Measurements from ENCODE around the gene PRKCE.

PRKCE gene

DNA sequence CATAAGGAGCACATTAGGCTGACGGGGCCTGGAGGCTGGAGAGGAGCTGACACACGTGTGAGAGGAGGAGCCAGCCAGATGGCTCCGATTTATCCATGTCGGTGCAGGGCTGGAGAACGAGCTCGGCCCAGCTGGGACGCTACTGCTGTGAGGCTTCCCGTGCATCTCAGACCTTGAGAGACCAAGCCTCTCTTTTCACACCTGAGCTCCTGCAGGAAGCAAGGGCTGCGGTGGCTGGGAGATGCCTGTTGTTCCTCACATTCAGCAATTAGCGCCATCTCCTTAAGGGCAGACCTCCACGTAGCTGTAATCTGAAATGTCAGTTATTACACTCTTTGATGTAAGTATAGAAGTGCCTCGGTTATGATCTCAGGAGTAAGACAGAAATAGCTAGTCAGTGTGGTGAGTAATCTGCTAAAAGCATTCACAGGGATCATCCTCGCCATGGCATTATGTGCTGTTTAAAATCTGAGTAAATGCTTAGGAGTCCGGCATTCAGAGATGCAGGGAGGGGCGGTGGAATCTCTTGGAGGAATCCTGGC, 107.9 kb downstream of the PRKCE start:
- no peak for DNase-seq

DNA sequence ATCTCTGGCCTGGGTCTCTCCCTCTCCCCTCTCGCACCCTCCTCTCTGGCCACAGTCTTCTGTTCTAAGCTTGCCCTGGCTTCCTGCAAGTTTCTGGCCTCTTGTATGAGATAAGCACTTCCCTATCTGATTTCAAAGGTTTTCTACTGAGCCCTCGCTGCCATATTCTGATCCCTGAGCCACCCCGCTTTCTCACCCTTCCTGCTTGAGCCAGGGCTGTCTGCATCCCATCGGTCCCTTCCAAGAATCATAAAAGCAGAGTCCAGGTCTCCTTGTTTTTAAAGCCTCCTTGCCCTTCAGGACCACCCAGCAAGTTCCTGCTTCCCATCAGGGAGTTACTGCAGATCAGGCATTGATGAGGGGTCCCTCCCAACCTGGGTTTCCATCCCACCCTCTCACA, 110.2 kb downstream of the PRKCE start:
- no peak for DNase-seq

DNA sequence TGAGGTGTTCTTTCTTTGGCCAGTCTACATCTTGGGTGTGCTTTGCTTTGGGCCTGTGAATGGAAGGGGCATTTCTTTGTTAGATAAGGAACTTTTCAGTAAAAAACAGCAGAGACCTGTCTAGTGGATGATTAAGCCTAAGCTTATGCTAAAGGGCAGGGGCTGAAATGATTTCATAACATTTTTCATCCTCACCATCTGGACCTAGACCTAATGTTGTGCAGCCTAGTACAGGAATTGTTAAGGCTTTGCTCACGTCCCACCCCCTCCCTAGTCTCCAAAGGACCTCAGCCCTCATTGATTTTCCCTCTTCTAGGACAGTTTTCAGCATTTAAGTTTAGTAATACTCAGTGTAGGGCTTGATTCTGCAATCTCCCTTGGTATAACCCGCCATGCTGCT, 111.8 kb downstream of the PRKCE start:
- no peak for DNase-seq

DNA sequence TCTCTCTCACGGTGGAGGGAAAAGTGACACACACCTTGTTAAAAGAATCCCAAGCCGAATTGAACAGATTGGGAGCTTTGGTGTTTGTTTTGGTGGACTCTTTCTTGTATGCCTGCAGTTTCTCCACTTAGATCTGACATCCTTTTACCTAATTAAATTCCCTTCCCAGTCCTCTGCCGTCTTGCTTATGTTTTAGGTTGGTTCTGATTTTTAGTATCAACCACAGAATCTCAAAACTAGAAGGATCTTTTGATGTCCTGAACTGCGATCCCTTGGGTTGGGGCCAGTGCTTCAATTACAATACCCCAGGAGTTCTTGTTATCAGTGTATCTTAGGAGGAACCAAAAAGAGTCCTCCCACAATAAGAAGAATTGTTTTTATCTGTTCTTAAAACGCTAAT, 112.3 kb downstream of the PRKCE start:
- DNase-seq, result no peak

DNA sequence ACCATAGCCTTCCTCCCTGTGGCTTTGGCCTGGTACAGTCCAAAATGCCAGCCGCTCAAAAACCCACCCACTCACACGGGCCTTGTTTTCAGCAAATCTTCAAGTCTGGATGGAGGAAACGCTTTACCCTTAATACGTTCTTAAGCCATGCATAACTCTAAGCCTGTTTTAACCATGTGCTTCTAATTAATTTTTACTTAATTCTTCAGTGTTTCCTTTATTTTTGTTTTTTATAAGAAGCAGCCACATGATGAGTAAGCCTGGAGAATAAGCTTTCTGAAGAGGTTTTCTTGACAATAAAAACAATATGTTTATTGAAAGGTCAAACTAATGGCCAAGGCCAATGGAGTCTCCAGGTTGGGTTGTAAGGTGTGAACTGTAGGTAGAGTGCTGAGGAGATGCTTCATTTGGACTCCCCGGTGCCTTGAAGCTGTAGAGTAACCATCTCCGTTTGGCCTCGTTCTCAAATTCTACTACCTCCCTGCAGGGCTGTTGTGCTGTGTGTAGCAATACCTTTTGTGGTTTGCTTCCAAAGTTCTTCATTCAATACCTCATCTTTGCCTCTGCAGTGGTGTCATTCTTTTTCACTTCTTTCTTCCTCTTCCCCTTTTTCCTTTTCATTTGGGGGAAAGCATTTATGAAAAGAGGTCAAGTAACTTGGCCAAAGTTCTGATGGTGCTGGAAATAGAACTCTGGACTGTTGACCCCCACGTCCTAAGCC, 113.7 kb downstream of the PRKCE start:
- DNase-seq, result no peak

DNA sequence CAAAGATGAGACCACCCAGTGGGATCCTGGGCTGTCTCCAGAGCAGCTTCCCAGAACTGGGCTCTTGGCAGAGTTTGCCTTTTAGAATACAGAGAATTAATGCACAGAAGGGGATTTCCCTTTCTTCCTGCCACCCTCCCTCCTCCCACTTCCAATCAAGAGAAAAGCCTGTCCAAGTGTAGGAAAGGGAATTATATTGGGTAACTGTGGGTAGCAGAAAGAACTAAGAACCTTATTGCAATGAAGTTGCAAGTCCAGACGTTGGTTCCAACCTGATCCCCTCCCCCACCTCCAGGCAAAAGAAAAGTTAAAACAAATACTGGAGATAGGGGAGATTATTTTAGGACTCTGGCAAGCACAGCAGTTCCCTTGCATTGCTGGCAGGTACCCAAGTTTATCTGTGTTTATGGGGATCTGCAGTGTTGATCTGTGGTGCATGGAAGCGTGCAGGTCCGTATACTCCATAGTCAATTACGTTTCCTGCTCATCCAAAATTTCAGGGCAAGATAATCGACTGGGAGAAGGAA, 114.3 kb downstream of the PRKCE start:
- DNase-seq, result no peak

DNA sequence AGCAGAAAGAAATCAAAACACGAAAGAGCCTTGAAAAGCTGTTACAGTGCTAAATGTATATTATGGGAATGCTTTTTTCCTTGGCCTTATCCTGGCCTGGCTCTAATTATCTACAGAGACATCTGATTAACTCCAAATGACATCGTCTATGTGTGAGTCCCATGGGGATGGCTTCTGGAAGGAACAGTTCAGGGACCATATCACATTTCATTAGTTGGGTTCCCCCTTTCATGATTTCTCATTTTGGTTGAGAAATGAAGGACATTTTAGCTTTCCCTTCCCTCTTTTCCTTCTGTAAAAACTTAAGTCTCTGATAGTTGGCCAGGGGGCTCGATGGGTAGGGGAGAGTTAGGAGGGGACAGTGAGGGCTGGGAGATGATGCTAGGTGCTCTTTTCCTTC, 116.7 kb downstream of the PRKCE start:
- DNase-seq, result no peak

DNA sequence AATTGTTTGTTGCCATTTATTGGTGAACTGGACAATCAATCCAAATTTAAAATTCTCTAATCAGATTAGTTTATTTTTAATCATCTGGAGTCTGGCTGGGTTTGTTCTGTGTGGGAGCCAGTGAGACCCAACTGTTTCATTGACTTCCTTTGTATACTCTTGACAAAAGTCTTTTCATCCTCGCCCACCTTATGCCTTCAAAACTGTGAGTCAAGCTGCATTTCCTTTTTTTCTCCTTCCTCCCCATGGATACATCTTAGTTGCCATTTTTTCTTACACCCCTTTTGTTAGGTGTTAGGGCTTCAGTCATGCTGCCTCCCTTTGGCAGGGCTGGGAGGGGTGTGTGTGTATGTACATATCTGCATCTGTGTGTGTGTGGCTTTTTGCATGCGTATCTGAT, 117.6 kb downstream of the PRKCE start:
- DNase-seq, result no peak

DNA sequence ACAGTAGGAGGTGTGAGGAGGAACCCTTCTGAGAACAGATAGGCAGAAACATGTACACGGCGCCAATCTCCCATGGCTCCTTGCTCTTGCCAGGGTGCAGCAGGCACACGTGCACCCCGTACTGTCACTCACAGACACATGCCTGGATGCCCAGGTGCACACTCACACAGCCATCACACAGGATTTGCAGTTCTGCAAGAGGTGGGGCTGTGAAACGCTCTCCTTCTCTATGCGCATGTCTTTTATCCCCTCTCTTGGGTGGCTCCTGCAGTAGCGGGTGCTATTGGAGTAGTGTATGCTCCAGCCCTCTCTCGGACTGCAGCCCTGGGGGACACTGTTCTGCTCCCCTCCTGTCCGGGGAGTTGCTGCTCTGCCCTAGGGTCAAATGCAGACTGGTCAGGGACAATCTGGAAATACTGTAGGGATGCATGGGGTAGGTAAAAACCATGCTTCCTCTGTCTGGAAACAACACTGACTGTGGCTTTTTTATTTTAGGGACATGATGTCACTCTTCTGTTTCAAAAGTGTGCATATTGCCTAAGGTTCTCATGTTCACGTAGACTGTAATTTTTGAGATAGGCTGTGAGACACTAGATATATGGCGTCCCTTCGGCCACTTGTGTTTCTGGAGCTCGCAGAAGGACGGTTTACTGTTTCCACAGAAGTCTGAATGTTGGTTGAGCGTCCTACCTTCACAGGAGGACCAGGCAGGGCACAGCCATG, 118.5 kb downstream of the PRKCE start:
- no peak for DNase-seq

DNA sequence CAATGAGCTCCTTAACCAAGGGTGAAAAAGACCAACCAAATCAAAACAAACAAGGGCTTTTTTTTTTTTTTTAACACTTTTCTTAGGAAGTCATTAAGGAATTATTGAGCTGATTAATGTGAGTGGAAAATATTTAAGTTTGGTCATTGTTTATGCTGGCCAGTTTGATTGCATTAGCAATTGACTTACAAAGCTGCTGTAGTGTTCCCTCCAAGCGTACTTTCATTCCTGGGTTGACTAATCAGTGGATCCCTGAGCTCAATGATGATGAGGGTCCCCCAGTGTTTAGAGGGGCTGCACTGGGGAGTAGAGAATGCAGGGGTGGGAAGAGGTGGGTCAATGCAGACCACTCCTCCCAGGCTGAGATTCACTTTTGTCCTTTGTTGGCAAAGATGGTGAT, 119.3 kb downstream of the PRKCE start:
- no peak for DNase-seq

DNA sequence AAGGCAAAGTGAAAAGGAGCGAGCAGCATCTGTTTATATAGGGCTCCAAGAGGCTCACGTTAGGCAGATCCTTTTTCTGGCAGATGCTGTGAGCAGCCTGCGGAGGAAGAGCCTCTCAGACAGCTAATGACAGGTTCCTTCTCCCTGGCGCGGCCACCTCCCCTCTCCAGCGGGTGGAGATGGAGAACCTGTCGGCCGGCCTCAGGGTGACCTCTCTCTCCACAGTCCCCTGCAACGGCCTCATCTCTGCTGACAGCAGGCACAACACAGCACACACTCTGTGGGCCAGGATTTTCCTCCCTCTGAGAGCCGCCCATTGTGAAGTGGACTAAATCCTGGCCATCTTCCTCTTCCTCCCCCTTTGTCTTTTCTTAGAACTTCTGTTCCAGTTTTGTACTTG, 119.8 kb downstream of the PRKCE start:
- no peak for DNase-seq

DNA sequence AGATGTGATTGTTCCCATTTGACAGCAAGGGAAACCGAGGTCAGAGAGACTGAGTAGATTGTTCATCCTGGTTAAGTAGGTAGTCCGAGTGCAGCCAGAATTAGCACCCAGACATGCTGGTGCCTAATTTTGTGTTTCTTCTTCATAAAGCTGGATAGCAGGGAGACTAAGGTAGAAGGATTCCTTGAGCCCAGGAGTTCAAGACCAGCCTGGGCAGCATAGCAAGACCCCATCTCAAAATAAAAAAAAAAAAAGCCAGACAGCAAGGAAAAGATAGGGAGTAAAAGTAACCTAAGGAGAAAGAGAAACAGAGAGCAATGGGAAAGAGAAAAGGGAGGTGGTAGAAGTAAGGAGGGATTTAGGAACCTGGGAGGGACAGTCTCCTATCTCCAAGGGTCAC, 120.6 kb downstream of the PRKCE start:
- DNase-seq, result no peak

DNA sequence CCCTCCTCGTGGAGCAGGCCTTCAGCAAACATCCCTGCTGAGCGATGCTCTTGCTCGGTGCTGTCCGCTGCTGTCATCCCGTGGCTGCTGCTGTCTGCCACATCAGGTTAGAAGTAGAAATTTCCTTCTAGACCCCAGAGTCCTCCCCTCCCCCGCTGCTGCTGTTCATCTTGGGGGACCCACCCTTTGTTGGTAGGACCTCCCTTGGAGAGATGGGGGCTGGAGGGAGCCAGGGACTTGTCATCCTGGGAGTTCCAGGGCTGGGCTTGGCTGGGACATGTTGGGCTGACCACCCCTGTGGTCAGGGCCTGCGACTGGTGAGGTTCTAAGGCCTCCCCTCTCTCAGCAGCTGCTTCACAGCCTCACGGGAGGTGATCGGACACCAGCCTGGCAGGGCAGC, 122.4 kb downstream of the PRKCE start:
- DNase-seq, result no peak

DNA sequence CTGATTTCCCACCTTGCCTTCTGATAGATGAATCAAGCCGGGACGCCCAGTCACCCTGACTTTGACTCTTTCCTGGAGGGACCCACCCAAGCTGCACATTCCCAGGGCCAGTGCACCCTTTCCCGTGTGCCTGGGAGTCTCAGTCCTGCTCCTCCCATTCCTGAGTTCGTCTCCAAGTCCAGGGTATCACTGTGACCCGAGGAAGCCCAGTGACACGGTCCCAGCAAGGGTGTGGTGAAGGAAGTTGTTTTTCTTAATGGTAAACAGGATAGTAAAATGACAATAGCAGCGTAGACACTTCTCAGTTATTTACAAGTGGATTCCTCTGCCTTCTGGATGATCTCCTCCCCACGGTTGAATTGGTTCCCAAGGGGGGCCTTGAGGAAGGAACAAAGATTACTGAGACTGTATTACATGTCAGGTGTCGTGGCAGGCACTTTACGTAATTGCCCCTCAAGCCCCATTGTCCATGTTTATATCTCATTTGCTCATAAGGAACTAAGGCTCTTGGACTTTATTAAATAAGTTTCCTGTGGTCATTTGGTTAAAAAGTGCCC, 123.3 kb downstream of the PRKCE start:
- DNase-seq, result no peak

DNA sequence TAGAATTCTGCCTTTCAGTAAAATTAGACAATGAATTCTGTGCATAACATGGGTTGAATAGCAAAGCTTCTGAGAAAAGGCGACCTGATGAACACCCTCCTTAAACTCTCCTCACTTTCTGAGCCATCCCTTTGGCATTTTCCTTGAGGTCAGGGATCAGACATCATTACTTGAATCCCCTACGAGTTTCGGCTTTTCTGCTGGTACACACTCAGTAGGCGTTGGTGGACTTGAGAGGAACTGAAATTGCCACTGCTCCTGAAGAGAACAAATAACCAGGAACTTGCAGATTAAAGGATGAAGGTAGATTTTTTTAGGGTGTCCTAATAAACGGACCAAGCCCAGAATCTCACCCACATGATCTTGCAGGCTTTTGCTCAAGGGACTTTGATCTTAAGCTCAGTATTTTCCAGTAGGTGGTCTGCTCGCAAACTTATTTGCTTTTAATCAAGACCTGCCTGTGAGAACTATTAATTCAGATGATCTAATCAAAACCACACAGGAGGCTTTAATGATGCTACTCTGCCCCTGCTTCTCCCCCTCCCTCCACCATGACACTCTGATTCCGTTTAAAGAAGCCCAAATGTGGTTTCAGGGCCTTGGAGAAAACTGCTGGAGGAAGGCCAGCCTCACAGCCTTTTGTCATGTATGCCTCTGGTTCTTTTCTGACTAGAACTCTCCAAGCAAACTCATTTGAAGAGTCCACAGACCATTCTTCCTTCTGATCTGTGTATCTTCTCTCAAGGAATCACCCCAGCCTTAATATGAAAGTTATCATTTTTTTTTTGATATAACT, 124.9 kb downstream of the PRKCE start:
- DNase-seq, result no peak

DNA sequence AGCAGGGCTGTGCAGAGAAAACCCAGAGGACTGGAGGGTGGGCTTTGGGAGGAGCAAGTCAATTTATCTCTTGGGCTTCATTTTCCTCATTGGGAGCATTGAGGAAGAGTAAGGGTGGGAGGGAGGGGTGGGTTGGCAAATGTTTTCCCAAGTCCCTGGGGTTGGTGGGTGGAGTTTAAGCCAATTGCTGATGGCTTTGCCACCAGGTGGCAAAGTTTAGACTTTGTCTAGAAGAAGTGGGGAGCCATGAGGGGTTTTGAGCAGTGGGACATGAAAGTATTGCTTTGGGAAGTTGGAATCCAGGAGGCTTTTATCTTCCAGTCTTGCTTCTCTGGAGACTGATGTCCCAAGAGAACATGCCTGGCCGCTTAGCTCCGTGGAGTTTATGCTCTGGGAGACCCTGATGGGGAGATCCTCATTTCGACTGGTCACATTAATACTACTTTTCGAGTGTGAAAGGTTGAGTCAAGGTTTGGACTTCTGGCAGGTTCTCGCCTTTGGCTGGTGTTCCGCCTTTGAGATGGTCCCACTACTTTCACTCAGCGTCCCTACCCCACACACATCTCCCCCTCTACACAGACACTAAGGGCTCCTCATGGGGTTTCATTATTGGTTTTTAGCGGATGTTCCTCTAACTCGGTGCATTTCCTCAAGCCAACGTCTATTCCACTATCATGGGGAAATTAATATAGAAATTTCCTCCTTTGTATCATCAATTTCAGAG, 126.7 kb downstream of the PRKCE start:
- no peak for DNase-seq

DNA sequence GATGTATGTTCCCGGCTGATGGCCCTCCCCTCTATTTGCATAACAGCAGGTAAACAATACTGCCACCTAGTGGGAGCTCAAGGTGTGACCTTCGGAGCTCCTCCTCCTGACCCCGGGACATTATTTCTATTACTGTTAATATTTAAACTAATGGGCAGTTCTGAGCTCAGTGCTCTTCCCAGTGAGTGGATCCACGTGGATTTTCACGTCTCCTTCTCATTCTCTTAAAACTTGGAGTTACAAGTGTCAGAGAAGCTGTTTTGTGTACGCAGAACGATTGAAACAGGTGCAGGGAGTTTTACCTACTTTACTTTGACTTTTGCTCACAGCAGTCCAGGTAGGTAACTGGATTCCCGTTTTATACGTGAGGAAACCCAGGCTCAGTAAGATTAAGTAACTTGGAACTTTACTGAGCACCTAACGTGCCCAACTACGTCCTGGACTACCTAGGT, 127.3 kb downstream of the PRKCE start:
- no peak for DNase-seq

DNA sequence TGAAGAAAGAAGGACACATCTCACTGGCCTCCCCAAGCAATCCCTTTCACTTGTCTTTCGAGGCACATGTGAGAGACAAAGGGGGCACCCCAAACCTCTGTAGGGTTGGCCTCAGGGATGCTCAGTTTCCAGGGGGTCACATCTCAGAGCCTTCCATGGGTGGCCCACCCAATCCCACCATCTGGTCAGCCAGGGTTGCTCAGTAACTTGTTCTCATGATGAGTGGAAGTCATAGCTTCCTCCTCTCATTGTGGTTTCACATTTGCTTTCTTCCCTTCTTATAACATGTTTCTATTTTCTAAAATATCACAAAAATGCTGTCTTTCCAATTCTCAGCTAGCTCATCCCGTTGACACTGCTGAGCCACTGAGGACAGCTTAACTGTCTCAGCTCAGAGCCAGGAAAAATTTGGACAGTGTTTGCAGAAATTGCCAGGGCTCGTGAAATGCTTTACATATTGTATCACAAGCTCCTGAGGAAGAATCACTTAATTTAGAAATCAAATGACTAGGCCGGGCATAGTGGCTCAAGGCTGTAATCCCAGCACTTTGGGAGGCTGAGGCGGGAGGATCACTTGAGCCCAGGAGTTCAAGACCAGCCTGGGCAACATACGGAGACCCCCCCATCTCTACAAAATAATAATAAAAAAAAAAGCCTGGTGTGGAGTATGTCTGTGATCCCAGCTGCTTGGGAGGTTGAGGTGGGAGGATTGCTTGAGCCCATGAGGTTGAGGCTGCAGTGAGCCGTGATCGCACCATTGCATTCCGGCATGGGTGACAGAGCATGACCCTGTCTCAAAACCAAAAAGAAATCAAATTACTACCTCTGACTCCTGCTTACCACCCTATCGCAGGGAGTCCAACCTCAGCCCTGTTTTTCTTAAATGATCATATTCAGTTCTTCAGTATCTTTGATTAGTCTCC, 129.3 kb downstream of the PRKCE start:
- DNase-seq, result no peak

DNA sequence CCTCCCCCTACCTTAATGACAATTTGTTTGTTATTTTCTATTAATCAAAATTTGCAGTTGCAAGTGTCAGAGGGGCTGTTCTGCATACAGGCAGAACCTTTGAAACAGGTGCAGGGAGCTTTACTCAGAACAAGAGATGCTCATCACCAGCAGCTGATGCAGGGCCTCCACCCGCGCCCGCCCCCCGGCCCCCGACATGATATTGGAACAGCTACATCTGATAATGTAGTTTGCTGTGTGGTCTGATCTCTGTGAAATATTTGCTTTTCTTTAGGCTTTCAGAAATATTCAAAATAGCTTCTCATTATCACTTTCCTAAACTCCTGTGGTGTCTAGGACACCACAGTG, 130.0 kb downstream of the PRKCE start:
- no peak for DNase-seq

DNA sequence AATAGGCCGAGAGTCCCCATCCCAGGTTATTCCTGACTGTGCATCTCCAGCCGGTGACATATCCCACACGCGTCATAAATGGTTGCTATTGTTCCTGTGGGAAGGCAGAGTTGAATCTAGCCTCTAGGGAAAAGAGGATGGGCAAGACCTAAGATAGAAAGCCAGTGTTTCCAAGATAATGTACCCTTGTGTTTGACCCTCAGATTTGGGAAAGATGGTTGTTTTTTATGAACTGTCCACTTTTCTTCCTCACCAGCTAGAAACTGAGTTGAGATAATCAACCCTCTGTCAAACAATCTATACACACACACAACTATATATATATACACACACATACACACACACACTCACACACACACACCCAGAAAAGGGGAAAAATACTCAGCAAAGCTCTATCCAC, 131.0 kb downstream of the PRKCE start:
- no peak for DNase-seq

DNA sequence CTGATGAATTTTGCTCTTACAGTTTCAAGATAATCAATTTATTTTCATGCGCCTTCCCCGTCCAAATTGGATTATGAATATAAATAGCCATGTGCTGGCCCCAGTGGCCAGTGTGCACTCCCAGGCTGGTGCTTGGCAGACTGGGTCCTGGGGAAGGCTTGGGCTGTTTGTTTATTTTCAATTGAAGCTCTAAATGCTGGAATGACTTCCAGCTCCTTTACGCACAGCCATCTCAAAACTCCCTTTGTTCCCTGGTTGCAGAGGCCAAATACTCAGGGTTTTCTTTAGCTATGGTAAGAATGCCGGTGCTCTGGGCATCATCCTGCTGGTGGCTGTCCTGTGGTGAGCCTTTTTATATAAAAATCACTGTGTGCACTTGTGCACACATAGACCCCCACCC, 131.5 kb downstream of the PRKCE start:
- DNase-seq, result no peak
